Endothelial cell (in vitro differentiated cells): Measurements from ENCODE around the gene CDK5. TPM values are rescaled to one million over a fixed set of nuclear protein-coding genes. Genes with fewer than 3 reads are reported as not detected.
"Not testable (repeated sequence)": the region's sequence is repeated elsewhere in the genome, so short reads cannot be mapped to it uniquely, and the experiment has no call there.

Experiments
- DNase-seq: peaks from one replicate; pipeline ENCODE4 v3.0.0; 2021; ENCODE audit warnings: low spot score
- H3K27ac Mint-ChIP-seq: one replicate; pipeline ENCODE4 v1.8.0; 2021; ENCODE audit warnings: mixed read lengths, inconsistent platforms; ENCODE audit not compliant: unreplicated experiment
- H3K27me3 Mint-ChIP-seq: one replicate; pipeline ENCODE4 v1.8.0; 2021; ENCODE audit warnings: mild to moderate bottlenecking, moderate library complexity, mixed read lengths, inconsistent platforms; ENCODE audit not compliant: unreplicated experiment
- H3K36me3 Mint-ChIP-seq: one replicate; pipeline ENCODE4 v1.8.0; 2021; ENCODE audit warnings: mild to moderate bottlenecking, low read depth, mixed read lengths, inconsistent platforms; ENCODE audit not compliant: unreplicated experiment
- H3K4me1 Mint-ChIP-seq: one replicate; pipeline ENCODE4 v1.8.0; 2021; ENCODE audit warnings: mild to moderate bottlenecking, mixed read lengths, inconsistent platforms; ENCODE audit not compliant: unreplicated experiment
- H3K4me3 Mint-ChIP-seq: one replicate; pipeline ENCODE4 v1.8.0; 2021; ENCODE audit warnings: mild to moderate bottlenecking, mixed read lengths, inconsistent platforms; ENCODE audit not compliant: unreplicated experiment
- H3K9me3 Mint-ChIP-seq: one replicate; pipeline ENCODE4 v1.8.0; 2021; ENCODE audit warnings: mixed read lengths, inconsistent platforms; ENCODE audit not compliant: unreplicated experiment
- total RNA-seq: library from RNA; stranded (reverse); fragmentation: NEBNext Ultra II Directional; extraction: Animal tissue kit (Norgen Biotek cat#: 25700); gene quantifications from one replicate; pipeline ENCODE4 v1.2.1, GENCODE V29; 2021; ENCODE audit not compliant: unreplicated experiment
- TF ChIP-seq, protein P1 (sequence below): fragments of 200-600 bp; sonication (generic); IDR thresholded peaks from one replicate; pipeline ENCODE4 v1.5.0; 2021; ENCODE audit warnings: antibody characterized with exemption; ENCODE audit not compliant: unreplicated experiment

CDK5 gene
- total RNA-seq, 1 donor from 2014 or later: 26.7 TPM

DNA sequence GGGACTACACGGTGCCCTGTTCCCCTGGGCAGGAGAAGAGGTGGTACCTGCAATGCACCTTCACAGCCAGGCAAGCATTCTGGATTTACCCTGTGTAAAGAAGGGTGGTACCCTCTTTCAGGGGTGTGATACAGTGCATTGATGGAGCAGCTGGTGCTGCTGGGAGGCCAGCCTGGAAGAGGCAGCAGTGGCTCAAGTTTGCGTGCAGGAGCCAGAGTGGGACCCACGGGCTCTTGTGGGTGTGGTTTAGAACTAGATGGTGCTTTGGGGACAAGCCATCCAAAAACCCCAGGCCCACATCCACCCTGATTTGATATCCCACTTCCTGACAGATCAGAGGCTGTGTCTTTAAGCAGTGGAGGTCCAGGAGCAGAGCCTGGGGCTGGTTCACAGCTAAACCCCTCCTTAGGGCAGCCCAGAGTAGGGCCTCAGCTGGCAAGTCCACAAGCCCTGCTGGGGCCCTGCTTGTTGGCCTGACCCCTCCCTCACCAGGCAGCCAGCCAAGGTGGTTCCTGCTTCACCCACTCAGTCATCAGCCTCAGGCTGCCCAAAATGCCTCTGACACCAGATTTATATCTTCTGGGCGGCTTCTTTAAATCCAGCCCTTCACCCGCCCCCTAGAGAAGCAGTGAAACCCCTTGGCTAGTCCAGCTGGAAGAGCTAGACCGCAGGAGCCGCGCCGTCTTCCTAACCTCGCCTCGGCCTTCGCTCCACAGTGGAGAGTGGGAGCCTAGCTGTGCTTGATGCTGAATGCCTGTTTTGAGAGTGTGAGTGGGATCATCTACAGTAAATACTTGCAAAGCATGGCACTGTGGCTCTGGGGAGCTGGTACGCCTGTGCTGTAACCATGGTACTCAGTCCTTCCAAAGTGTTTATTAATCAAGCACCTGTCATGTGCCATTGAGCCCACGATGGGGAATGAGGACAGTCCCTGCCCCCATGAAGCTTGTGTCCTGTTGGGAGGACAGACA, 10.8 kb downstream of the CDK5 start:
- peaks cover 20% of the 10 kb centered on the region for H3K27me3 Mint-ChIP-seq
- DNase-seq: no peak
- no peaks in the 10 kb centered on the region for H3K36me3 Mint-ChIP-seq
- no peak overlapping the region for H3K27ac Mint-ChIP-seq
- no peaks in the 10 kb centered on the region for H3K9me3 Mint-ChIP-seq
- H3K4me1 Mint-ChIP-seq: peaks cover 7% of the 10 kb centered on the region
- H3K4me3 Mint-ChIP-seq: no peak overlapping the region
- TF ChIP-seq, protein P1, sequence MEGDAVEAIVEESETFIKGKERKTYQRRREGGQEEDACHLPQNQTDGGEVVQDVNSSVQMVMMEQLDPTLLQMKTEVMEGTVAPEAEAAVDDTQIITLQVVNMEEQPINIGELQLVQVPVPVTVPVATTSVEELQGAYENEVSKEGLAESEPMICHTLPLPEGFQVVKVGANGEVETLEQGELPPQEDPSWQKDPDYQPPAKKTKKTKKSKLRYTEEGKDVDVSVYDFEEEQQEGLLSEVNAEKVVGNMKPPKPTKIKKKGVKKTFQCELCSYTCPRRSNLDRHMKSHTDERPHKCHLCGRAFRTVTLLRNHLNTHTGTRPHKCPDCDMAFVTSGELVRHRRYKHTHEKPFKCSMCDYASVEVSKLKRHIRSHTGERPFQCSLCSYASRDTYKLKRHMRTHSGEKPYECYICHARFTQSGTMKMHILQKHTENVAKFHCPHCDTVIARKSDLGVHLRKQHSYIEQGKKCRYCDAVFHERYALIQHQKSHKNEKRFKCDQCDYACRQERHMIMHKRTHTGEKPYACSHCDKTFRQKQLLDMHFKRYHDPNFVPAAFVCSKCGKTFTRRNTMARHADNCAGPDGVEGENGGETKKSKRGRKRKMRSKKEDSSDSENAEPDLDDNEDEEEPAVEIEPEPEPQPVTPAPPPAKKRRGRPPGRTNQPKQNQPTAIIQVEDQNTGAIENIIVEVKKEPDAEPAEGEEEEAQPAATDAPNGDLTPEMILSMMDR: no peak

DNA sequence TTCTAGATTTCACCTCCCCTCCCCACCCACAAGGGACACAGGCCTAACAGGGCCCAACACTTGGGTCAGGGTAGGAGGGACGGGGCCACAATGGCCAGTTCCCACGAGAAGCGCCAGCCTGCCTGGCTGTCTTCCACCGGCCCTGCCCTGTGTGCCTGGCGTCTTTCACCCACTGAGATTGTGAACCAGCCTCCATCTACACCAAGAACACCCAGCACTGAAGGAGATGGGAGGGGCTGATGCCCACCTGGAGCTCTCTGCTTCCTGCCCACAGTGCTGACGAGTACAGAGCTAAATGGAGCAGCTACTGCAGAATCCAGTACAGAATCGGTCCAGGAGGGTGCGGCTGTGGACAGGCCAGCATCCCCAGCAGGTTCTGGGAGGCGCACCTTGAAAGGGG, 11.7 kb downstream of the CDK5 start:
- Mint-ChIP-seq H3K36me3 (no peaks in the 10 kb centered on the region), H3K4me3 (no peak overlapping the region), H3K9me3 (no peaks in the 10 kb centered on the region), H3K4me1 (peaks cover 7% of the 10 kb centered on the region), H3K27ac (no peak overlapping the region), H3K27me3 (peaks cover 20% of the 10 kb centered on the region)
- TF ChIP-seq, protein P1: no peak
- DNase-seq: no peak

DNA sequence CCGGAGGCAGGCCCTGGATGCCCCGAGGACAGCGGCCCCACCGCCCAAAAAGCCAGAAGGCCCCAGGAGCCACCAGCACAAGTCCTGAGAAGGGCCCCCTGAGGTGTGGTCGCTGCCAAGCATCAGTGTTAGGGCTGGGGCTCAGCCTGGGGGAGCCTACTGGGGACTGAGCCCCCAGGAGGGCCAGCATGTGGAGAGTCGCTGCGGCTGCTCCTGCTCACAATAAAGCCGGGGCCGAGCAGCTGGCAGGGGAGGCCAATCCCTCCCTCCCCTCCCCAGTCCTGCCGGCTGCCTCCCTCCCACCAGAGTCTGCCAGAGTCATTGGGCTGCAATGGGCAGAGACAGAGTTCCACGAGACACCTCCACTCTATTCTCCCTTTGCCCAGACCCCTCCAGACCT, 12.4 kb downstream of the CDK5 start:
- H3K27me3 Mint-ChIP-seq: peaks cover 20% of the 10 kb centered on the region
- H3K9me3 Mint-ChIP-seq: no peaks in the 10 kb centered on the region
- no peak overlapping the region for H3K4me3 Mint-ChIP-seq
- H3K4me1 Mint-ChIP-seq: peaks cover 7% of the 10 kb centered on the region
- TF ChIP-seq, protein P1: no peak
- H3K36me3 Mint-ChIP-seq: no peaks in the 10 kb centered on the region
- H3K27ac Mint-ChIP-seq: no peak overlapping the region
- no peak for DNase-seq

DNA sequence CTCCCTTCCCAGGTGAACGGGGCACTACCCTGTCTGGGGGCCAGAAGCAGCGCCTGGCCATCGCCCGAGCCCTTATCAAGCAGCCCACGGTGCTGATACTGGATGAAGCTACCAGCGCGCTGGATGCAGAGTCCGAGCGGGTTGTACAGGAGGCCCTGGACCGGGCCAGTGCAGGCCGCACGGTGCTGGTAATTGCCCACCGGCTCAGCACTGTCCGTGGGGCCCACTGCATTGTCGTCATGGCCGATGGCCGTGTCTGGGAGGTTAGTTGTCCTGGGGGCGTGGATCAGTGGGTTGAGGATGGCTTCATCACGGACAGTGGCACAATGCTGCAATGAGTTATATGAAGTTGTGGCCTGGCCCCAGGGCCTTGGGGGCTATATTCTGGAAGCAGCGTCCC, 13.7 kb downstream of the CDK5 start:
- Mint-ChIP-seq H3K4me3 (no peak overlapping the region), H3K36me3 (no peaks in the 10 kb centered on the region), H3K27ac (no peak overlapping the region), H3K27me3 (peaks cover 16% of the 10 kb centered on the region), H3K9me3 (no peaks in the 10 kb centered on the region), H3K4me1 (peaks cover 2% of the 10 kb centered on the region)
- TF ChIP-seq, protein P1: no peak
- no peak for DNase-seq

DNA sequence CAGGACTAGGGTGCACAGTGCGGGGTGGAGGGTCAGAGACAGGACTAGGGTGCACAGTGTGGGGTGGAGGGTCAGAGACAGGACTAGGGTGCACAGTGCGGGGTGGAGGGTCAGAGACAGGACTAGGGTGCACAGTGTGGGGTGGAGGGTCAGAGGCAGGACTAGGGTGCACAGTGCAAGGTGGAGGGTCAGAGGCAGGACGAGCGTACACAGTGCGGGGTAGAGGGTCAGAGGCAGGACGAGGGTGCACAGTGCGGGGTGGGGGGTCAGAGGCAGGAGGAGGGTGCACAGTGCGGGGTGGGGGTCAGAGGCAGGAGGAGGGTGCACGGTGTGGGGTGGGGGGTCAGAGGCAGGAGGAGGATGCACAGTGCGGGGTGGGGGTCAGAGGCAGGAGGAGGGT, 14.2 kb downstream of the CDK5 start:
- not testable (repeated sequence) for H3K27ac Mint-ChIP-seq, H3K4me1 Mint-ChIP-seq, DNase-seq, H3K36me3 Mint-ChIP-seq, H3K4me3 Mint-ChIP-seq, H3K9me3 Mint-ChIP-seq
- H3K27me3 Mint-ChIP-seq: peaks cover 16% of the 10 kb centered on the region
